Measurements from ENCODE around the gene CCSER1. TPM values are rescaled to one million over a fixed set of nuclear protein-coding genes. Genes with fewer than 3 reads are reported as not detected.

The CCSER1 gene
- total RNA-seq, 1 experiment from 2014 or later: 4.1 TPM

- no peaks in the 10 kb centered on the region for H3K9me3 ChIP-seq
- H3K27ac Mint-ChIP-seq (ENCODE audit: unreplicated experiment): no peak overlapping the region
Observed at GRCh38 chr4:90602726-90603125, 475.5 kb downstream of the CCSER1 start.

GRCh38 chr4:90603540-90603939 is 476.3 kb downstream of the CCSER1 start:
- Mint-ChIP-seq H3K36me3 (ENCODE audit: insufficient read depth, unreplicated experiment) (no peaks in the 10 kb centered on the region), H3K4me3 (ENCODE audit: unreplicated experiment) (no peak overlapping the region), H3K9me3 (ENCODE audit: unreplicated experiment) (no peaks in the 10 kb centered on the region), H3K27me3 (ENCODE audit: insufficient read depth, unreplicated experiment) (no peaks in the 10 kb centered on the region), H3K4me1 (ENCODE audit: low read depth, unreplicated experiment) (no peaks in the 10 kb centered on the region), H3K27ac (ENCODE audit: unreplicated experiment) (no peak overlapping the region)
- Histone ChIP-seq H3K4me1 (no peaks in the 10 kb centered on the region), H3K4me3 (ENCODE audit: low read depth, low read length) (no peak overlapping the region), H3K9me3 (no peaks in the 10 kb centered on the region), H3K36me3 (ENCODE audit: control insufficient read depth, insufficient read depth, low read length) (no peaks in the 10 kb centered on the region), H3K27me3 (replicated peaks; ENCODE audit: control insufficient read depth, insufficient read depth, low read length) (no peaks in the 10 kb centered on the region)
- no TSS peak for BruUV-seq (replicated peaks)
- DNase-seq: no peak
- ChIA-PET POLR2A (no interaction called here), CTCF (no interaction called here)
- intact Hi-C loops (cut with micrococcal nuclease; ENCODE audit: unreplicated experiment): no loop called here
- TF ChIP-seq CTCF (IDR thresholded peaks at IDR 0.05; ENCODE audit: insufficient read depth in 1 of 2, low read depth in 1 of 2, low read length in 1 of 2, severe bottlenecking in 1 of 2, unreplicated experiment in 1 of 2): no peak

More at GRCh38 chr4:90602726-90603125, 475.5 kb downstream of the CCSER1 start:
- Mint-ChIP-seq H3K27me3 (ENCODE audit: insufficient read depth, unreplicated experiment) (no peaks in the 10 kb centered on the region), H3K9me3 (ENCODE audit: unreplicated experiment) (no peaks in the 10 kb centered on the region), H3K4me1 (ENCODE audit: low read depth, unreplicated experiment) (no peaks in the 10 kb centered on the region), H3K4me3 (ENCODE audit: unreplicated experiment) (no peak overlapping the region), H3K36me3 (ENCODE audit: insufficient read depth, unreplicated experiment) (no peaks in the 10 kb centered on the region)
- CTCF ChIA-PET: no interaction called here
- POLR2A ChIA-PET: no interaction called here
- Histone ChIP-seq H3K4me1 (no peaks in the 10 kb centered on the region), H3K27me3 (replicated peaks; ENCODE audit: control insufficient read depth, insufficient read depth, low read length) (no peaks in the 10 kb centered on the region), H3K4me3 (ENCODE audit: low read depth, low read length) (no peak overlapping the region), H3K36me3 (ENCODE audit: control insufficient read depth, insufficient read depth, low read length) (no peaks in the 10 kb centered on the region)
- no peak for DNase-seq
- TF ChIP-seq CTCF (IDR thresholded peaks at IDR 0.05; ENCODE audit: insufficient read depth in 1 of 2, low read depth in 1 of 2, low read length in 1 of 2, severe bottlenecking in 1 of 2, unreplicated experiment in 1 of 2): no peak
- intact Hi-C loops (cut with micrococcal nuclease; ENCODE audit: unreplicated experiment): no loop called here
- no TSS peak for BruUV-seq (replicated peaks)

GRCh38 chr4:90606781-90607180 is 479.6 kb downstream of the CCSER1 start:
- no peaks in the 10 kb centered on the region for H3K27me3 Mint-ChIP-seq (ENCODE audit: insufficient read depth, unreplicated experiment)
- H3K9me3 ChIP-seq: no peaks in the 10 kb centered on the region
- H3K4me1 Mint-ChIP-seq (ENCODE audit: low read depth, unreplicated experiment): no peaks in the 10 kb centered on the region
- TF ChIP-seq CTCF (IDR thresholded peaks at IDR 0.05; ENCODE audit: insufficient read depth in 1 of 2, low read depth in 1 of 2, low read length in 1 of 2, severe bottlenecking in 1 of 2, unreplicated experiment in 1 of 2): no peak
- no peaks in the 10 kb centered on the region for H3K36me3 ChIP-seq (ENCODE audit: control insufficient read depth, insufficient read depth, low read length)
- no peak overlapping the region for H3K4me3 Mint-ChIP-seq (ENCODE audit: unreplicated experiment)
- ChIA-PET CTCF (no interaction called here), POLR2A (no interaction called here)
- no peak overlapping the region for H3K27ac Mint-ChIP-seq (ENCODE audit: unreplicated experiment)
- H3K36me3 Mint-ChIP-seq (ENCODE audit: insufficient read depth, unreplicated experiment): no peaks in the 10 kb centered on the region
- no peaks in the 10 kb centered on the region for H3K9me3 Mint-ChIP-seq (ENCODE audit: unreplicated experiment)
- no peaks in the 10 kb centered on the region for H3K27me3 ChIP-seq (replicated peaks; ENCODE audit: control insufficient read depth, insufficient read depth, low read length)
- DNase-seq: no peak
- no peaks in the 10 kb centered on the region for H3K4me1 ChIP-seq
- intact Hi-C loops (cut with micrococcal nuclease; ENCODE audit: unreplicated experiment): no loop called here
- H3K4me3 ChIP-seq (ENCODE audit: low read depth, low read length): no peak overlapping the region
- no TSS peak for BruUV-seq (replicated peaks)

All from Caco-2 (cell line).